Measurements from ENCODE around the gene CDY1.
"Not testable (repeated sequence)": the region's sequence is repeated elsewhere in the genome, so short reads cannot be mapped to it uniquely, and the experiment has no call there.

Gene CDY1

GRCh38 chrY:25621817-25622216, at the start of gene CDY1:
Gene CDY1 (plus strand): TSS chrY:25622117. CDS start chrY:25622443, 326 bp downstream.
- in situ Hi-C loops (cut with MboI; ENCODE audit: low sequenced_read_pairs) = not testable (repeated sequence)

GRCh38 chrY:25593336-25593735, 28.6 kb upstream of the CDY1 start:
- in situ Hi-C loops (cut with MboI; ENCODE audit: low sequenced_read_pairs) = not testable (repeated sequence)

GRCh38 chrY:25620209-25620608, 1.7 kb upstream of the CDY1 start:
- in situ Hi-C loops (cut with MboI; ENCODE audit: low sequenced_read_pairs) = not testable (repeated sequence)

GRCh38 chrY:25626524-25626923, 4.6 kb downstream of the CDY1 start:
- in situ Hi-C loops (cut with MboI; ENCODE audit: low sequenced_read_pairs) = not testable (repeated sequence)

- in situ Hi-C loops (cut with MboI; ENCODE audit: low sequenced_read_pairs) = not testable (repeated sequence)
Observed at GRCh38 chrY:25630383-25631112, 8.6 kb downstream of the CDY1 start.

- in situ Hi-C loops (cut with MboI; ENCODE audit: low sequenced_read_pairs) = not testable (repeated sequence)
Observed at GRCh38 chrY:25639852-25640251, 17.9 kb downstream of the CDY1 start.

- in situ Hi-C loops (cut with MboI; ENCODE audit: low sequenced_read_pairs) = not testable (repeated sequence)
Observed at GRCh38 chrY:25643024-25643915, 21.4 kb downstream of the CDY1 start.
